ENCODE measurements around the gene ERBB2. TPM values are rescaled to one million over a fixed set of nuclear protein-coding genes. Genes with fewer than 3 reads are reported as not detected.
A peak's percentile ranks its signal among the peaks of the same experiment; 100 is the strongest.

The ERBB2 gene
- polyA plus RNA-seq, 1 donor from 2014 or later = 0.79 TPM

DNA sequence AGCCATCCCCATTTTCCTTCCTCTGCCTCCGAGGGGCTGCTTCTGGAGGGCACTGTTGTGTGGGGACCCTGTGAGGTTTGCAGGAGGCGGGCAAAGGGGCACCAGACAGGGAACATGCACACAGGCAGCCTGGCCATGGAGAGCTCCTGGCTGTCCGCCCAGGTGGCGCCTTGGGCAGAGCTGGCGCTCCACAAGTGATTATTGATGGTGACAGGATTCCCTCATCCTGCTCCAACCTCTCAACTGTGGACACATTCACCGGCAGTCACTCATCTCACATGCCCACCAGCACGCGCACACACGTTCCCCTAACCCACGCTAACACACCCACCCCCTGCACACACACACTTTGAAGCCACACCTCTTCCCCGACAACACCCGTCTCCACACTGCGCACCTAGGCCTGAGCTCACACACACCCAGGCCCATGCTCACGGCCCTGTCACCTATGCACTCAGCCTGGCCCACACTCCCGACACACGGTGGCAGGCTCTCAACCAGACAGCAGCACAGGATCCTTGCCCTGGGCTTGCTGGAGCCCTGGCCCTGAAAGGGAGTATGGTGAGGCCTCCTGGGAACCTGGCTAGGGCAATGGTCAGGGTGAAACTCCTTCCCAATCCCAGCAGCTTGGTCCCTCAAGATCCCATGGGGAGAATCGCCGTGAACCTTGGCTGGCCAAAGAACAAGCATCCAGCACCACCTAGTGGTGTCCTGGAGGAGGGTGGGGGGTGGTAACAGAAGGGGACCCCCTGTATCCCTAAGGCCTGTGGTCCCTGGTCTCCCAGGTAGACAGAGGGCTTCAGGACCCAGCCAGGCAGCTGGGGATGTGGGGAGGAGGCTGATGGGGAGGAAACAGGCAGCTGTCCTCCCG lies 28.0 kb upstream of the ERBB2 start:
- Mint-ChIP-seq H3K36me3 (no peaks in the 10 kb centered on the region), H3K27ac (peak overlapping the region in 2 of 3 donors; percentile 32 to 53), H3K4me1 (peaks cover 13 to 20% (median 18%) of the 10 kb centered on the region in 3 donors), H3K4me3 (peak overlapping the region in 1 of 4 donors; percentile 49), H3K9me3 (no peaks in the 10 kb centered on the region), H3K27me3 (peaks cover 12% of the 10 kb centered on the region)

DNA sequence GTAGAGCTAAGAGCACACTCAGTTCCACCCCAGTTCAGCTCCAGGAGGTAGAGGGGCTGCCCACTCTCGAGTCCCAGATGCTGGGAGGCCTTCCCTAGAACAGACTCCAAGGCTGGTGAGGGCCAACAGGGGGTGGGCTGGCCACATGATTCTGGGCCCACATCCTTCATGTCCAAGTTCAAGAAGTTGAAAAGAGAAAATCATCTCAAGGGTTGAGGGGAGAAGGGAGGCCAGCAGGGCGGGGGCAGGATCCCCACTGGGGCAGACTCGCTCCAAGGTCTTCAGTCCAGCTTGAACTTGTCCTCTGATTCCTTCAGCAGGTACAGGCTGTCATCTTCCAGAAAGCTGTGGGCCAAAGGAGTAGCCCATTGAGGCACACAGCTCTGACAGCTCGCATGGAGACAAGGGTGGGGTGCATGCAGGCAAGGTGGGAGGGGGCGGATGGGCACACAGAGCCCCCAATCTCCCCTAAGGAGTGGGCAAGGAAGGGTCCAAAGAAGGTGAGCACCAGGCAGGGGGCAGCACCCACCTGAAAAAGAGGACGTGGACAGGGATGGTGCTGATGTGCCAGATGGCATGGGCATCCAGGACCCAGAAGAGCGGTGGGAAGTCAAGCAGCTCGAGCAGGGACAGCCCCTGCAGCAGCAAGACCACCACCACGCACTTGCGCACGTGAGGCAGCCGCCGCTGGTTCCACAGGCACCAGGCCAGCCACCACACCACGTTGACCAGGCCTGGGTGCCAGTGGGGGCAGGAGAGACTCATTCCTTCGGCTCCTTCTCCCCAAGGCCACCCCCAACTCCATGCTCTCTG lies 27.1 kb upstream of the ERBB2 start:
- no peak overlapping the region for H3K4me3 Mint-ChIP-seq
- H3K27ac Mint-ChIP-seq = peak overlapping the region in 2 of 3 donors; percentile 32 to 53
- peaks cover 13 to 23% (median 23%) of the 10 kb centered on the region in 3 donors for H3K4me1 Mint-ChIP-seq

DNA sequence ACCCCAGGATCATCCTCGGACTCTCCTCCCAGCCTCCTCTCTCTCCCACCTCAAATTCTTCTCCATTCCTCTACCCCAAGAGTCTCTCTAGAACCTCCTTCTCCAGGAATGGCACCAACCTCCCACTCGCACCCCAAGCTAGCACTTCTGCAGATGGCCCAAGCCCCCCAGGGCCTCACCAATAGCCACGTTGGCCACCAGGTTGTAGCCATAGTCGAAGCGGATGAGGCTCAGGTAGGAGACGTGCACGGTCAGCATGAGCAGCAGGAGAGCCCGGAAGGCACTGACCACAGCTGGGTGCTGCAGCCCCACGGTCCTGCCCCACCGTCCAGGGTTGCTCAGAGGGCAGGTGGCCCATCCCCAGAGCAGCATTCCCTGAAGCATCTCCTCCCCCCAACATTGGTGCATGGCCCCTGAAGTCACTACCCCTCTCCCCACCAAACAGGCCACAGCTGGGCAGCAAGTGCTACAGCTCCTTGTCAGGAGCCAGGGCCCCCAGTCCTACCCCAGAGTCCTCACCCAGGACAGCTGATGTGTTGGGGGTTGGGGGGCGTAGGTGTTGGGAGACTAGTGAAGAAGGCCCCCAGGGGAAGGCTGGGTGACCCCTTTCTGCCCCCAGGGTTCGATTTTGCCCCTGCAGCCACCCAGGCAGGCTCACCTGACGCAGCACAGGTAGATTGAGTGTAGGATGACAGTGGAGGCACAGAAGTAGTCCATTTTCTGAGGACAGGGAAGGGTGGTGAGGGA lies 26.4 kb upstream of the ERBB2 start:
- Mint-ChIP-seq H3K9me3 (no peaks in the 10 kb centered on the region), H3K36me3 (peaks cover 2% of the 10 kb centered on the region), H3K4me3 (peak overlapping the region in 2 of 4 donors; percentile 49 to 84), H3K4me1 (peaks cover 19 to 28% (median 23%) of the 10 kb centered on the region in 3 donors), H3K27me3 (peaks cover 8% of the 10 kb centered on the region), H3K27ac (peak overlapping the region in 1 of 3 donors; percentile 69)

More for the DNA sequence above, 27.1 kb upstream of the ERBB2 start:
- Mint-ChIP-seq H3K36me3 (no peaks in the 10 kb centered on the region), H3K9me3 (no peaks in the 10 kb centered on the region), H3K27me3 (peaks cover 9% of the 10 kb centered on the region)

DNA sequence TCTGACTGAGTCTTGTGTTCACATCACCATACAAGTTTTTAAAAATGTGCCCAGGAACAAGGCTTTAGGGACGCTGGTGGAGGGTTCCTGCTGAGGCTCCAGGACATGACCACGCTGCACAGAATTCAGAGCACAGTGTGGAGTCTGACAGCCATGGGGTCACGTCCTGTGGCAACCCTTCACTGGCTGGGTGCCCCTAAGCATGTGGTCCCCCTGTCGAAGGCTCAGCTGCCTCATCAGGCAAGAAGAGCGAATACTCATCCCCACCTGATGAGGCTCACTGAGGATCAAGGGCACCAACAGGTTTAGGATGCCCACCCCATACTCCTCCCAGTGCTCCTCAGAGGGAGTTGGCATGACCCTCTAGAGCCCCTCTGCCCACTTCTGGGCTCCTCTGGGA lies 25.7 kb upstream of the ERBB2 start:
- Mint-ChIP-seq H3K36me3 (peaks cover 2% of the 10 kb centered on the region), H3K4me1 (peaks cover 25 to 32% (median 26%) of the 10 kb centered on the region in 3 donors), H3K27me3 (peaks cover 5% of the 10 kb centered on the region), H3K27ac (peak overlapping the region in 1 of 3 donors; percentile 69), H3K4me3 (peak overlapping the region in 1 of 4 donors; percentile 84), H3K9me3 (no peaks in the 10 kb centered on the region)

DNA sequence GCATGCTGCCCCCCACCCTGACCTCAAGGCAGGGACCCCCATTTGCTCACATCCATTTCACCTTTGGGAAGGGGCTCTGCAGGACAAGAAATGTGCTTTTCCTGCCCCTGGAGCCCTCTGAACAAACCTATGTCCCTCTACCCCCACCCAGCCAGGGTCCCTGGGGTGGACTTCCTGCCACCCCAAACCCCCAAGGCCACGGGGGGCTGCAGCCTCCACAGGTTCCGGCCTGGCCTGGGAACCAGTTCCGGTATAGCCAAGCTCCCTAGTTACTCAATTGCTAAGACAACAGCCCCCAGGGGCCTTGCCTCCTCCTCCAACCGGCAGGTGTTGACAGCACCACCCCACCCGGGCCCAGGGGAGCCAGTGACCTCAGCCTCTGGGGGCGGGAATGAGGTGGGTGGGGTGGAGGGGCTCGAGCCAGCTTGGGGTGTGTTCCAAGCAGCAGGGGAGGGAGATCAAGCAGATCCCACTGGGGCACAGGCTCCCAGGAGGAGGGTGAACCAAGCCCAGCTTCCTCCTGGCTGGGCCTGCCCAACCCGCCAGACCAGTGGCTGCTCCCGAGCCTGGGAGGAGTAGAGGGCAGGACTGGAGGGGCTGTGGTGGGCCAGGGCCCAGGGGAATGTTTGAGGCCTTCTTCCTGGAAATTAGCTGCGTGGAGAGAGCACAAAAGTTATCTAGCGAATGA lies 25.0 kb upstream of the ERBB2 start:
- peak overlapping the region in 3 of 4 donors; percentile 3 to 51 (median 9) for H3K4me3 Mint-ChIP-seq
- peaks cover 2% of the 10 kb centered on the region for H3K36me3 Mint-ChIP-seq
- H3K9me3 Mint-ChIP-seq = no peaks in the 10 kb centered on the region
- H3K27ac Mint-ChIP-seq = peak overlapping the region in 2 of 3 donors; percentile 86 to 97
- H3K27me3 Mint-ChIP-seq = peaks cover 1% of the 10 kb centered on the region
- peaks cover 31 to 38% (median 32%) of the 10 kb centered on the region in 3 donors for H3K4me1 Mint-ChIP-seq

DNA sequence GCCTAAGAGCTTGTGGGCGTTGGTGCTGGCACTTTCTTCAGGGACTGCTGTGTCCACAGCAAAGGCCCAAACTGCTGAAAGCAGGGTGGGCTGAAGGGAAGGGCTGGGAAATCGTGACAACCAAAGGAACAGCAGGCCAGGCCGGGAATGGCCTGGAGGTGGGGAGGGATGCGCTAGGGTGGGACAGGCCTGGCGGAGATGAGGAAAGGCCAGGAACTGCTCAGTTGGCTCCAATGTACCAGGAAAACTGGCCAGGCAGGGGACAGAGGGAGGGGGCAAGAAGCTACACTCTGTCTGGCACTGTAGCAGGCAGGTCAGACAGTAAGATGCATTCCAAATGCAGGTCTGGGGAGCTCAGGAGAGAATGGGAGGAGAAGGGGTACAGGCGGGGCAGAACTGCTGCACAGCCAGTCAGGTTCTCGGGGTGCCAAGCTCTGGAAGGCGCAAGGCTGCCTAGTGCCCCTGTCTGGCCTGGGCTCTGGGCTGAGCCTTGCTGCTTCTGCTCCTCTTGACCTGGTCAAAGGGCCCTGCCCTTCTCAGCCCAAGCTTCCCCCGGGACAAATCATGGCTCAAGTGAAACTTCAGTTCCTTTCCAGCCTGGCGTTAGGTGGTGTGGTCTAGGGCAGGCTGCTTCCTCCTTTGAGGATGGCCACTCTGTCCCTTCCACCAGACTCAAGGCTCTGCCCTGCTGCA lies 24.3 kb upstream of the ERBB2 start:
- H3K27me3 Mint-ChIP-seq = no peaks in the 10 kb centered on the region

DNA sequence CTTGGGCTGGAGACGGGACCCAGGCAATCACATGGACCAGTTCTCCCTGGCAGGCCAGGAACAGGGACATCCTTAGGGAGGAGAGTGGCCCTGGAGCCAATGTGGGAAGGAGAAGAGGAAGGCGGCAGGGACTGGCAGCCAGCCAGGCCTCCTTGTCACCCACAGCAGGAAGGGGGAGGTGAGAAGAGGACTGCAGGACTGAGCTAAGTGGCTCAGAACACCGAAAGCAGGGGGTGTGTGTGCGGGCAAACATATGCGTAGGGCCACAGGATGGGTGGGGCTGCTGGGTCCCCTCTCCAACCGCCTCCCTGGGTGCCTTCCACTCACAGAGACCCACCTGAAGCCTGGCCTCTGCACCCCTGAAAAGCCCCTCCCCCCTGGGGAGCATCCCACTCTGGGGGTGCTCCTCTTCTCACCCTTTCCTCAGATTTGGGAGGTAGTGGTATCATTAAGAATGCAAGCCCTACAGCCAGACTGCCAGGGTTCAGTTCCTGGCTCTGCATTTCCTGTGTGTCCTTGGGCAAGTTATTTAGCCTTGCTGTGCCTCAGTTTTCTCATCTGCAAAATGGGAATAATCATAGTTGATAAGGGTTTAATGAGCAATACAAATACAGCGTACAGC lies 23.6 kb upstream of the ERBB2 start:
- peaks cover 2% of the 10 kb centered on the region for H3K36me3 Mint-ChIP-seq
- no peaks in the 10 kb centered on the region for H3K9me3 Mint-ChIP-seq
- peak overlapping the region; percentile 19 to 97 (median 86) for H3K27ac Mint-ChIP-seq

More for the DNA sequence above, 24.3 kb upstream of the ERBB2 start:
- Mint-ChIP-seq H3K27ac (peak overlapping the region; percentile 19 to 97 (median 86)), H3K9me3 (no peaks in the 10 kb centered on the region), H3K36me3 (peaks cover 2% of the 10 kb centered on the region), H3K4me3 (peak overlapping the region in 3 of 4 donors; percentile 61 to 88 (median 88)), H3K4me1 (peaks cover 38 to 44% (median 39%) of the 10 kb centered on the region in 3 donors)

DNA sequence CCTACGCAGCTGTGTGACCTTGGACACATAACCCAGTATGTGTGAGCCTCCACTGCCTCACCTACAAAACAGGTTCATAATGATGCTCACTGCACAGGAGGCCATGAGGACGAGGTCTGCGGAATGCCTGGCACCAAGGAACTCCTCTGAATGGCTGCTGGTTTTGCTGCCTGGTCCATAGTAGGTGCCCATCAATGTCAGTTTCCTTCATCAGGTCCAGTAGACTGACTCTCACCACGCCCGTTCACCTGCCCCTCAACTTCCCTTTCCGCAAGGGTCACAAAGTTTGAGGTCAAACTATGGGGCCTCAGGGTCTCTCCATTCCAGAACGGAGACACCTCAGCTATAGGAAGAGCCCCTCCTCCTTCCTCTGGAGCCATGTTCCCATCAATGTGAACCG lies 22.8 kb upstream of the ERBB2 start:
- Mint-ChIP-seq H3K9me3 (no peaks in the 10 kb centered on the region), H3K36me3 (peaks cover 2% of the 10 kb centered on the region), H3K27ac (peak overlapping the region; percentile 19 to 86 (median 83)), H3K4me3 (peak overlapping the region in 2 of 4 donors; percentile 49 to 77), H3K4me1 (peaks cover 38 to 46% (median 45%) of the 10 kb centered on the region in 3 donors), H3K27me3 (no peaks in the 10 kb centered on the region)

More for the DNA sequence above, 23.6 kb upstream of the ERBB2 start:
- Mint-ChIP-seq H3K4me3 (peak overlapping the region in 3 of 4 donors; percentile 61 to 88 (median 88)), H3K4me1 (peaks cover 41 to 46% (median 45%) of the 10 kb centered on the region in 3 donors), H3K27me3 (no peaks in the 10 kb centered on the region)

DNA sequence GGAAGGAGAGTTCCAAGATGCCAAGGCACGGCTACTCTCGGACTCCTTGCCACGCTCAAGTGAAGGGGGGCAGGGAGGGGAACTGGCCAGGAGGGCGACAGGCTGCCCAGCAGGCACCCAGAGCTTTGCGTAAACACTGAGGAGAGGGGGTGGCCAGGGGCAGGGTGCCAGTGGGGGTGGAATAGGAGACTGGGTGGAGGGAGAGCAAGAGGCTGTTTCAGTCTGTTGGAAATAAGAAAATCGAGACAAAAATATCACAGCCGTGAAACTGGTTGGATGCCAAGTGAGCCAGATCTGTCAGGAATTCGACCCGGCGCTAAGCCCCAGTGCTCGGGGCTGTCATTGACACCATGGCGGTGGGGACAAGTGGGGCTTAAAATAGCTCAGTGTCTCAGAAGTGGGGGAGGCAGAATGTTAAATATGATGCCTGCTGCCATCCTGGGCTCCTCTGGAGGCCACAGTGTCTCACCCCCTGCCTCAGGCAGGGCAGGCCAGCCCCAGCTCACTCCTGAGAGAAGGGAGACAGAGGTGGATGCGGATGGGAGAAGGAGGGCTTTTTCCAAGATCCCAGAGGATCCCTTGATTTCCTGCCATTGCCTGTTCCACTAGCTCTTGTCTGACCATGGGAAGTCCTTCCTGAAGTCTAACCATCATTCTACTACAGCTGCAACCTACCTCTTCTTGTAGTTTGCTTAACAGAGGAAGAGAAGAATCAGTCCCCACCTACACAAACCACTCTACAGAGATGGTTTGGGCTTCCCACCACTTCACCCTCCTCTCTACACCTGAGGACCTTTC lies 22.1 kb upstream of the ERBB2 start:
- Mint-ChIP-seq H3K4me3 (peak overlapping the region in 1 of 4 donors; percentile 87), H3K27ac (peak overlapping the region; percentile 63 to 95 (median 86)), H3K9me3 (no peaks in the 10 kb centered on the region), H3K4me1 (peaks cover 38 to 46% (median 45%) of the 10 kb centered on the region in 3 donors), H3K27me3 (no peaks in the 10 kb centered on the region), H3K36me3 (peaks cover 2% of the 10 kb centered on the region)

DNA sequence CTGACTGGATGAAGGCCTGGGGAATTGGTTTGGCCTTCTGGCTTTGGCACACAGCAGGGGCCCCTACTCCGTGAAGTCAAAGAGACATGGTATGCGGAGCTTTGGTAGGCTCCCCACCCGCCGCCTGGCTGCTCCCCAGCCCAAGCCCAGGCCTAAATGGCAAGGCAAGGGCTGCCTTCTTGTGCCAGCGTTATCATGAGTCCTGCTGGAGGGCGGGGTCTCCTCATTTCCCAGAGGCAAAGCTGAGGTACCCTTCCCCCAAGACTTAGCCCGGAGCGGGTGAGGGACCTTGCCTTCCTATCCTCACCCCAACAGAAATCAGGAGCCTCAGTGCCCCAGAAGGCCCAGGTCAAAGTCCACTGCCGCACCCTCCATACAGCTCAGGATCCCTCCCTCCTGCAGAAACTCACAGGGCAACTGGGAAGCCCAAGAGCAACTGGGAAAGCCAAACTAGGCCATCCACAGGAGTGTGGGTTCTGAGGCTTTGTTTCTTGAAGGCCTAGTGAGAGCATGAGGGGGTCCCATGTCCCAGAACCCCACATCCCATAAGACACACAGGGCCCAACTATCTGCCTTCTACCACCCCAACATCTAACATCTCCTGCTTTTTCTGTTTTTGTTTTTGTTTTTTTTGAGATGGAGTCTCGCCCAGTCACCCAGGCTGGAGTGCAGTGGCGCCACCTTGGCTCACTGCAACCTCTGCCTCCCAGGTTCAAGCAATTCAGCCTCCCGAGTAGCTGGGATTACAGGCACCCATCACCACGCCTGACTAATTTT lies 21.3 kb upstream of the ERBB2 start:
- H3K4me3 Mint-ChIP-seq = peak overlapping the region in 2 of 4 donors; percentile 82 to 87
- H3K36me3 Mint-ChIP-seq = peaks cover 5% of the 10 kb centered on the region
- H3K27me3 Mint-ChIP-seq = no peaks in the 10 kb centered on the region
- no peaks in the 10 kb centered on the region for H3K9me3 Mint-ChIP-seq
- H3K27ac Mint-ChIP-seq = peak overlapping the region; percentile 94 to 95 (median 95)
- H3K4me1 Mint-ChIP-seq = peaks cover 42 to 45% (median 45%) of the 10 kb centered on the region in 3 donors

DNA sequence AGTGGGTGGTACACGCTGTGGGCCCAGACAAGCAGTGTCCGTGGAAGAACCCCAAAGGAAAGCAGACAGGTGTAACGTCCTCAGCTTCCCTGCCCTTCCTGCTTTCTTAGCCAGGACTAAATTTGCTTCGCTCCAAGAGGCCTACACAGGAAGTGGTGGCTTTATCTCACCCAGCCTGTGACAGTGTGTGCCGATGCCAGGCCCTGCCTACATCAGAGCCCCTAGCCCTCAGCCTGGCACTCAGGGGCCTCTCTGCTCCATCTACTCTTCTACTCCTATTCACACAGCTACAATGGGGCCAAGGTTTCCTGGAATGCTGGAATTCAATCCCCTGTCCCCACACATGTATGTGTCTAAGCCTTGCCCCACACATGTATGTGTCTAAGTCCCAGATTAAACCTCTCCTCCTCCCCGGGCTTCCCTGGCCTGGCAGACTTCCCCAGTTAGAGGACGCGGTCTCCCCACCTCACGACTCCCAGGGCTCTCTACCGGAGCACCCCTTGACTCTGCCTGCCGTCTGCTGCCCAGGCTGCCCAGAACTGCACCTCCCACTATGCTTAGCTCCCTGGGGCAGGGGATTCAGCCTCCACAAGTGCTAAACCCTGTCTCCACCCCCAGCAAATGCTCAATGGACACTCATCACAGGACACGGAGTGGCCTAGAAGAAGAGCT lies 20.2 kb upstream of the ERBB2 start:
- H3K4me3 Mint-ChIP-seq = peak overlapping the region in 3 of 4 donors; percentile 69 to 82 (median 70)
- peaks cover 42 to 45% (median 45%) of the 10 kb centered on the region in 3 donors for H3K4me1 Mint-ChIP-seq
- peak overlapping the region; percentile 94 to 95 (median 95) for H3K27ac Mint-ChIP-seq
- H3K27me3 Mint-ChIP-seq = no peaks in the 10 kb centered on the region
- no peaks in the 10 kb centered on the region for H3K9me3 Mint-ChIP-seq
- peaks cover 5% of the 10 kb centered on the region for H3K36me3 Mint-ChIP-seq

Measured in IgD-negative memory B cell (primary cell).